Superior temporal gyrus (tissue), 1 donor: ENCODE measurements around the gene PKDREJ.
"Not testable (repeated sequence)": the region's sequence is repeated elsewhere in the genome, so short reads cannot be mapped to it uniquely, and the experiment has no call there.

Experiments used
- DNase-seq: peaks from one replicate; pipeline ENCODE4 v3.0.0-alpha.2; 2016; ENCODE audit errors: extremely low spot score

PKDREJ gene

GRCh38 chr22:46263216-46263590 lies at the start of gene PKDREJ:
TSS of gene PKDREJ (minus strand) at chr22:46263343. CDS start at chr22:46263322, 21 bp downstream.
- DNase-seq = no peak

GRCh38 chr22:46312848-46313247 lies 49.7 kb upstream of the PKDREJ start:
- not testable (repeated sequence) for DNase-seq

GRCh38 chr22:46312056-46312455 lies 48.9 kb upstream of the PKDREJ start:
- no peak for DNase-seq

GRCh38 chr22:46309526-46310085 lies 46.5 kb upstream of the PKDREJ start:
- DNase-seq = no peak

- no peak for DNase-seq
Observed at GRCh38 chr22:46308283-46308988, 45.3 kb upstream of the PKDREJ start.

GRCh38 chr22:46303347-46303965 lies 40.3 kb upstream of the PKDREJ start:
- no peak for DNase-seq

GRCh38 chr22:46300491-46300890 lies 37.3 kb upstream of the PKDREJ start:
- no peak for DNase-seq

- DNase-seq = no peak
Observed at GRCh38 chr22:46299101-46299500, 36.0 kb upstream of the PKDREJ start.

- DNase-seq = no peak
Observed at GRCh38 chr22:46297151-46297812, 34.1 kb upstream of the PKDREJ start.

- DNase-seq = peak; percentile 98
Observed at GRCh38 chr22:46296257-46297150, 33.4 kb upstream of the PKDREJ start, which contains the start of gene GTSE1. TSS of gene GTSE1 (plus strand) at chr22:46296870. CDS start at chr22:46297401, 531 bp downstream.

GRCh38 chr22:46295277-46295971 lies 32.3 kb upstream of the PKDREJ start:
- no peak for DNase-seq

- DNase-seq = no peak
Observed at GRCh38 chr22:46294784-46295183, 31.6 kb upstream of the PKDREJ start.

GRCh38 chr22:46293577-46294260 lies 30.6 kb upstream of the PKDREJ start:
- peak; percentile 22 for DNase-seq

GRCh38 chr22:46292732-46293131 lies 29.6 kb upstream of the PKDREJ start:
- no peak for DNase-seq

GRCh38 chr22:46292173-46292572 lies 29.0 kb upstream of the PKDREJ start:
- no peak for DNase-seq

GRCh38 chr22:46290843-46291785 lies 28.0 kb upstream of the PKDREJ start:
- DNase-seq = no peak

GRCh38 chr22:46290121-46290842 lies 27.1 kb upstream of the PKDREJ start:
- DNase-seq = no peak

- no peak for DNase-seq
Observed at GRCh38 chr22:46289244-46289891, 26.2 kb upstream of the PKDREJ start.
